ENCODE results near the gene CCDC92. TPM values are rescaled to one million over a fixed set of nuclear protein-coding genes. Genes with fewer than 3 reads are reported as not detected.

Gene CCDC92
- polyA plus RNA-seq, 3 donors = 4.4 to 11.6 (median 5.5) TPM

GRCh38 chr12:123886258-123886657, 86.4 kb downstream of the CCDC92 start:
- H3K27me3 Mint-ChIP-seq (ENCODE audit: low read depth in 3 of 3) = peaks cover 5 to 11% (median 10%) of the 10 kb centered on the region in 3 donors
- DNase-seq = no peak
- peaks cover 24% of the 10 kb centered on the region for H3K4me1 Mint-ChIP-seq
- intact Hi-C loops (cut with micrococcal nuclease) = no loop called here
- no peaks in the 10 kb centered on the region for H3K36me3 Mint-ChIP-seq
- no peak overlapping the region for H3K4me3 Mint-ChIP-seq
- no peaks in the 10 kb centered on the region for H3K9me3 ChIP-seq (replicated peaks in 1 of 2; ENCODE audit: control insufficient read depth in 1 of 2, insufficient read depth in 1 of 2, low read length in 2 of 2)
- H2AFZ ChIP-seq (ENCODE audit: insufficient read depth, low read depth, low read length, poor library complexity, severe bottlenecking) = no peak overlapping the region
- H3K27me3 ChIP-seq (ENCODE audit: control insufficient read depth in 2 of 2, insufficient read depth in 2 of 2, low read length in 2 of 2) = no peaks in the 10 kb centered on the region
- no peak overlapping the region for H3K4me2 ChIP-seq (replicated peaks; ENCODE audit: extremely low read depth, low read length, poor library complexity, severe bottlenecking)
- no peak overlapping the region for H3K4me3 ChIP-seq (replicated peaks in 1 of 3; ENCODE audit: low read depth in 2 of 3, low read length in 3 of 3)
- H3K36me3 ChIP-seq (replicated peaks in 1 of 2; ENCODE audit: control insufficient read depth in 1 of 2, insufficient read depth in 2 of 2, low read length in 2 of 2) = no peaks in the 10 kb centered on the region
- H3K9me3 Mint-ChIP-seq = peaks cover 0 to 6% (median 2%) of the 10 kb centered on the region in 7 donors
- WGBS (ENCODE audit: insufficient coverage) = 87% methylated on average over 13 of the region's 13 CpGs
- H3K9ac ChIP-seq (ENCODE audit: insufficient read depth, low read length, poor library complexity, severe bottlenecking) = no peak overlapping the region
- H3K4me1 ChIP-seq (ENCODE audit: control insufficient read depth in 1 of 2, insufficient read depth in 2 of 2, low read length in 2 of 2) = peaks cover 0 to 6% of the 10 kb centered on the region in 2 donors
- H3K27ac Mint-ChIP-seq = no peak overlapping the region
- H3K79me2 ChIP-seq (ENCODE audit: insufficient read depth, low read length) = no peaks in the 10 kb centered on the region
- no peaks in the 10 kb centered on the region for H4K20me1 ChIP-seq (ENCODE audit: insufficient read depth, low read length)
- TF ChIP-seq CTCF (IDR thresholded peaks at IDR 0.05) = no peak
- no peak overlapping the region for H3K27ac ChIP-seq (ENCODE audit: low read depth in 1 of 2, low read length in 2 of 2)

Small RNA genes lying within 50 kb of the gene (small RNA-seq; reads per million reads assigned to genes)
- gene AC068790.4 (ENCODE audit: insufficient read length, low read depth) (not detected), gene AC068790.6 (ENCODE audit: insufficient read length, low read depth) (not detected)

Other genes starting within 250 kb of the CCDC92 start
- not detected for gene DNAH10, start 210.5 kb downstream of the CCDC92 start, polyA plus RNA-seq
- 10 to 100 TPM in 1 of 3 donors, 1 to 10 TPM in 2; 1.5 to 20.9 (median 2.7) TPM for gene ZNF664, start 384 bp upstream of the CCDC92 start, polyA plus RNA-seq

Data from CD14-positive monocyte (primary cell).